Lung (tissue), 12 donors: Measurements from ENCODE around the gene OPN1SW. TPM values are rescaled to one million over a fixed set of nuclear protein-coding genes. Genes with fewer than 3 reads are reported as not detected.
A peak's percentile ranks its signal among the peaks of the same experiment; 100 is the strongest.

Source experiments
- ATAC-seq: fragments of 200-7000 bp; cut with Tn5 transposase; one replicate; pipeline ENCODE4 v1.9.1; 2020; ENCODE audit warnings: moderate number of reproducible peaks; ENCODE audit not compliant: insufficient read depth, low FRiP score
- DNase-seq, 3 donors: peaks; one replicate each; pipeline ENCODE4 v3.0.0-alpha.2; 2013 to 2017
- H3K27ac ChIP-seq, 2 donors: one replicate each; pipeline ENCODE4 v1.5.1; 2013; ENCODE audit warnings: mild to moderate bottlenecking in 2 of 2, moderate library complexity in 2 of 2, control low read depth in 1 of 2, inconsistent platforms in 1 of 2, low read depth in 1 of 2, low read length in 1 of 2
- H3K27me3 ChIP-seq, 3 donors: one replicate each; pipeline ENCODE4 v1.5.1; 2013; ENCODE audit warnings: low read length in 2 of 3; ENCODE audit not compliant: control insufficient read depth in 3 of 3, insufficient read depth in 3 of 3
- H3K36me3 ChIP-seq, 4 donors: one replicate each; pipeline ENCODE4 v1.5.1; 2013; ENCODE audit warnings: low read length in 4 of 4, mild to moderate bottlenecking in 1 of 4, moderate library complexity in 1 of 4; ENCODE audit not compliant: control insufficient read depth in 4 of 4, insufficient read depth in 4 of 4
- H3K4me1 ChIP-seq, 5 donors: one replicate each; pipeline ENCODE4 v1.5.1; 2013; ENCODE audit warnings: low read length in 5 of 5, mild to moderate bottlenecking in 2 of 5, moderate library complexity in 1 of 5; ENCODE audit not compliant: control insufficient read depth in 5 of 5, insufficient read depth in 5 of 5
- H3K4me3 ChIP-seq: one replicate; pipeline ENCODE4 v1.5.1; 2013; ENCODE audit warnings: mild to moderate bottlenecking, control low read depth, moderate library complexity
- H3K9ac ChIP-seq, 2 donors: one replicate each; pipeline ENCODE4 v1.5.1; 2013; ENCODE audit warnings: low read length in 2 of 2, control low read depth in 1 of 2; ENCODE audit not compliant: insufficient read depth in 1 of 2
- H3K9me3 ChIP-seq, 4 donors: one replicate each; pipeline ENCODE4 v1.5.1; 2013; ENCODE audit warnings: low read length in 3 of 4, mild to moderate bottlenecking in 1 of 4, moderate library complexity in 1 of 4; ENCODE audit not compliant: control insufficient read depth in 4 of 4, insufficient read depth in 3 of 4
- WGBS, 2 donors: extraction: QIAGEN DNeasy Blood & Tissue Kit; methylation state at CpG; one replicate each; pipeline ENCODE4 v1.1.7; 2013; 5-methylcytosine and 5-hydroxymethylcytosine counted together
- polyA plus RNA-seq, 2 donors: library from polyadenylated mRNA; stranded (reverse); fragments of 200-250 nt; gene quantifications; one replicate each; pipeline ENCODE4 v1.2.1, GENCODE V29; 2013
- total RNA-seq, 2 donors: library from RNA; depleted of rRNA in 1 of 2; stranded (reverse); fragments of >200 nt in 1 of 2; gene quantifications; one replicate each; pipeline ENCODE4 v1.2.1, GENCODE V29; 2014 to 2021
- TF ChIP-seq, protein P1 (sequence below): IDR thresholded peaks from 2 replicates; pipeline ENCODE4 v1.5.1; 2012; ENCODE audit warnings: mild to moderate bottlenecking; ENCODE audit errors: control extremely low read depth, extremely low read depth
- donor health status: control.
- donor health status: control.
- donor health status: Bipolar disorder and iron deficiency.
- donor health status: healthy.
- donor health status: DM: yes; HTN: yes; CAD: no.

Gene OPN1SW
- total and polyA plus RNA-seq, 4 donors, result not detected

DNA sequence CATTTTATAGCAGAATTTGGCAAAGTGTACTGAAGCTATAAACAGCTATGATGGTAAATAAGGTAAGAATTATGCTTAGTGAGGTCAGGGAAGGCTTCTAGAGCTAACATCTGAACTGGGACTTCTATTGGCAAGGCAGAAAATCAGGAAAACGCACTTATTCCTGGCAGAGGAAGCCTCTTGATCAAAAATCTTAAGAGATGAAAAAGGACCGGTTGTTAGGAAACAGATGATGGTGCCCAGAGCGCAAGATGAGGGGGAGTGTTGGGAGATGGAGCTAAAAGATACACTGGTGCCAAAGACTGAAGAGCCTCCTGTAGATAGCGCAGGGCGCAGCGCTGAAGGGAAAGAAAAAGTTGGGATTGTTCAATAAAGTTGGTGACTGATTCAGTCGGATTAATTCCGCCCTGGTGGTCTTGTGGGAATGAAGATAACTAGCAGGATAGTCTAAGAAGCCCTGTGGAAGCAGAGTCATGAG is 37.0 kb downstream of the OPN1SW start:
- ATAC-seq (no peak), DNase-seq (no peak)
- H3K9me3 ChIP-seq, result no peaks in the 10 kb centered on the region
- H3K4me1 ChIP-seq, result peaks cover 0 to 24% (median 13%) of the 10 kb centered on the region in 5 donors
- TF ChIP-seq, protein P1, sequence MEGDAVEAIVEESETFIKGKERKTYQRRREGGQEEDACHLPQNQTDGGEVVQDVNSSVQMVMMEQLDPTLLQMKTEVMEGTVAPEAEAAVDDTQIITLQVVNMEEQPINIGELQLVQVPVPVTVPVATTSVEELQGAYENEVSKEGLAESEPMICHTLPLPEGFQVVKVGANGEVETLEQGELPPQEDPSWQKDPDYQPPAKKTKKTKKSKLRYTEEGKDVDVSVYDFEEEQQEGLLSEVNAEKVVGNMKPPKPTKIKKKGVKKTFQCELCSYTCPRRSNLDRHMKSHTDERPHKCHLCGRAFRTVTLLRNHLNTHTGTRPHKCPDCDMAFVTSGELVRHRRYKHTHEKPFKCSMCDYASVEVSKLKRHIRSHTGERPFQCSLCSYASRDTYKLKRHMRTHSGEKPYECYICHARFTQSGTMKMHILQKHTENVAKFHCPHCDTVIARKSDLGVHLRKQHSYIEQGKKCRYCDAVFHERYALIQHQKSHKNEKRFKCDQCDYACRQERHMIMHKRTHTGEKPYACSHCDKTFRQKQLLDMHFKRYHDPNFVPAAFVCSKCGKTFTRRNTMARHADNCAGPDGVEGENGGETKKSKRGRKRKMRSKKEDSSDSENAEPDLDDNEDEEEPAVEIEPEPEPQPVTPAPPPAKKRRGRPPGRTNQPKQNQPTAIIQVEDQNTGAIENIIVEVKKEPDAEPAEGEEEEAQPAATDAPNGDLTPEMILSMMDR, result no peak
- H3K36me3 ChIP-seq, result peaks cover 0 to 5% (median 0%) of the 10 kb centered on the region in 4 donors
- H3K9ac ChIP-seq, result peak overlapping the region; percentile 82 to 95
- H3K4me3 ChIP-seq, result peak overlapping the region; percentile 43
- peaks cover 0 to 3% (median 0%) of the 10 kb centered on the region in 3 donors for H3K27me3 ChIP-seq
- H3K27ac ChIP-seq, result peak overlapping the region; percentile 74 to 89
- WGBS, 2 donors, result 1 to 2% methylated on average over 8 of the region's 8 CpGs

DNA sequence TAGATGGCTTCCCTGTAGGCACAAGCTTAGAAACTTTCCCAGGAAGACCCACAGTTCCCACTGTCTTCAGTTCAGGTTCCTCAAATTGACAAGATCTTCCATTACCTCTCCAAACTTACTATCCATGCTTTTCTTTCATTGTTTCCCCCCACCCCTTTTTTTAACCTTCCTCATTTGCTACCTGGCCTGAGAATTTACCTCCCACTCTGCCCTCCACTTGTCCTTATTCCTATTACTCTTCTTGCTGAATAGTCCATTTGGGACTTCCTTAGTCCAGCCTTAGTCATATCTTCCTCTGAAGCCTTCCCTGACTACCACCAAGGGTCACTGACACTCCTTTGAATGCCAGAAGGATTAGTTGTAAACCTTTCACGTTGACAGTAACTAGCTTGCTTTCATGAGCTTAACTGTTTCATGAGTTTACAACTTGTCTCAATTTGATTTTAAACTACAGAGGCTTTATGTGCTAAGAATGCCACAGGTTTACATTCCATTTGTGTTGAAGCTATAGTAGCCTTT is 37.7 kb downstream of the OPN1SW start:
- whole genome bisulfite sequencing, 2 donors, result 48 to 83% methylated on average over 1 of the region's 1 CpG
- ATAC-seq (no peak), DNase-seq (peak in 1 of 3 donors; percentile 7)
- Histone ChIP-seq H3K9ac (no peak overlapping the region), H3K4me3 (no peak overlapping the region), H3K4me1 (peaks cover 0 to 24% (median 12%) of the 10 kb centered on the region in 5 donors), H3K9me3 (no peaks in the 10 kb centered on the region), H3K27me3 (peaks cover 0 to 3% (median 1%) of the 10 kb centered on the region in 3 donors), H3K27ac (peak overlapping the region in 1 of 2 donors; percentile 58), H3K36me3 (peaks cover 0 to 5% (median 0%) of the 10 kb centered on the region in 4 donors)
- TF ChIP-seq, protein P1, result no peak

DNA sequence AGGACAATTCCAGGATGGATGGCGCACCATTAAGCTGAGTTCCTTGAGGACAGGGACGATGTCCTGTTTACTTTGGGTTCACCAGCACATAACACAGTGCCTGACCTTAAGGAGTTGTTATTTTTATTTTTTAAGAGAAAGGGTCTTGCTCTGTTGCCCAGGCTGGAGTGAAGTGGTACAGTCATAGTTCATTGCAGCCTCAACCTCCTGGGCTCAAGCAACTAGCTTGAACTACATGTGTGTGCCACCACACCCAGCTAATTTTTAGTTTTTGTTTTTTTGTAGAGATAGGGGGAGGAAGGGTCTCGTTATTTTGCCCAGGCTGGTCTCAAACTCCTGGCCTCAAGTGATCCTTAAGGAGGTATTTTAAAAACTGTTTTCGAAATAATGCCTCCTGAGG is 38.2 kb downstream of the OPN1SW start:
- Histone ChIP-seq H3K36me3 (peaks cover 0 to 5% (median 0%) of the 10 kb centered on the region in 4 donors), H3K9me3 (no peaks in the 10 kb centered on the region), H3K9ac (no peak overlapping the region), H3K27me3 (peaks cover 0 to 5% (median 4%) of the 10 kb centered on the region in 3 donors), H3K27ac (peak overlapping the region in 1 of 2 donors; percentile 58), H3K4me3 (no peak overlapping the region), H3K4me1 (peaks cover 0 to 24% (median 12%) of the 10 kb centered on the region in 5 donors)
- WGBS, 2 donors, result 81 to 90% methylated on average over 4 of the region's 4 CpGs
- no peak for DNase-seq
- ATAC-seq, result no peak
- TF ChIP-seq, protein P1, result no peak
